ENCODE results near the gene RGR. TPM values are rescaled to one million over a fixed set of nuclear protein-coding genes. Genes with fewer than 3 reads are reported as not detected.
A peak's percentile ranks its signal among the peaks of the same experiment; 100 is the strongest.

The RGR gene
- polyA plus RNA-seq, 3 donors: not detected

GRCh38 chr10:84247496-84247895, 2.6 kb downstream of the RGR start:
- Histone ChIP-seq H3K4me2 (replicated peaks; ENCODE audit: extremely low read depth, low read length, poor library complexity, severe bottlenecking) (no peak overlapping the region), H3K9me3 (replicated peaks in 1 of 2; ENCODE audit: control insufficient read depth in 1 of 2, insufficient read depth in 1 of 2, low read length in 2 of 2) (no peaks in the 10 kb centered on the region), H3K9ac (ENCODE audit: insufficient read depth, low read length, poor library complexity, severe bottlenecking) (no peak overlapping the region), H3K36me3 (replicated peaks in 1 of 2; ENCODE audit: control insufficient read depth in 1 of 2, insufficient read depth in 2 of 2, low read length in 2 of 2) (no peaks in the 10 kb centered on the region), H3K27me3 (ENCODE audit: control insufficient read depth in 2 of 2, insufficient read depth in 2 of 2, low read length in 2 of 2) (no peaks in the 10 kb centered on the region), H2AFZ (ENCODE audit: insufficient read depth, low read depth, low read length, poor library complexity, severe bottlenecking) (no peak overlapping the region), H4K20me1 (ENCODE audit: insufficient read depth, low read length) (no peaks in the 10 kb centered on the region), H3K4me1 (ENCODE audit: control insufficient read depth in 1 of 2, insufficient read depth in 2 of 2, low read length in 2 of 2) (no peaks in the 10 kb centered on the region), H3K79me2 (ENCODE audit: insufficient read depth, low read length) (no peaks in the 10 kb centered on the region), H3K4me3 (replicated peaks in 1 of 3; ENCODE audit: low read depth in 2 of 3, low read length in 3 of 3) (no peak overlapping the region), H3K27ac (ENCODE audit: low read depth in 1 of 2, low read length in 2 of 2) (no peak overlapping the region)
- Mint-ChIP-seq H3K4me1 (no peaks in the 10 kb centered on the region), H3K27ac (no peak overlapping the region), H3K27me3 (ENCODE audit: low read depth in 3 of 3) (peaks cover 2 to 6% (median 6%) of the 10 kb centered on the region in 3 donors), H3K36me3 (no peaks in the 10 kb centered on the region), H3K9me3 (peaks cover 0 to 2% (median 0%) of the 10 kb centered on the region in 7 donors), H3K4me3 (no peak overlapping the region)
- TF ChIP-seq CTCF (IDR thresholded peaks at IDR 0.05): no peak
- 88% methylated on average over 6 of the region's 6 CpGs for WGBS (ENCODE audit: insufficient coverage)
- intact Hi-C loops (cut with micrococcal nuclease): no loop called here
- no peak for DNase-seq

- H4K20me1 ChIP-seq (ENCODE audit: insufficient read depth, low read length): no peaks in the 10 kb centered on the region
- Mint-ChIP-seq H3K4me1 (no peaks in the 10 kb centered on the region), H3K9me3 (peaks cover 0 to 2% (median 0%) of the 10 kb centered on the region in 7 donors), H3K27me3 (ENCODE audit: low read depth in 3 of 3) (peaks cover 2 to 9% (median 9%) of the 10 kb centered on the region in 3 donors), H3K4me3 (no peak overlapping the region), H3K36me3 (no peaks in the 10 kb centered on the region), H3K27ac (peak overlapping the region in 1 of 7 donors; percentile 27)
- no peaks in the 10 kb centered on the region for H3K79me2 ChIP-seq (ENCODE audit: insufficient read depth, low read length)
- no peaks in the 10 kb centered on the region for H3K4me1 ChIP-seq (ENCODE audit: control insufficient read depth in 1 of 2, insufficient read depth in 2 of 2, low read length in 2 of 2)
- H3K36me3 ChIP-seq (replicated peaks in 1 of 2; ENCODE audit: control insufficient read depth in 1 of 2, insufficient read depth in 2 of 2, low read length in 2 of 2): no peaks in the 10 kb centered on the region
- H3K27me3 ChIP-seq (ENCODE audit: control insufficient read depth in 2 of 2, insufficient read depth in 2 of 2, low read length in 2 of 2): no peaks in the 10 kb centered on the region
- H3K9me3 ChIP-seq (replicated peaks in 1 of 2; ENCODE audit: control insufficient read depth in 1 of 2, insufficient read depth in 1 of 2, low read length in 2 of 2): no peaks in the 10 kb centered on the region
- intact Hi-C loops (cut with micrococcal nuclease): no loop called here
- no peak overlapping the region for H3K4me3 ChIP-seq (replicated peaks in 1 of 3; ENCODE audit: low read depth in 2 of 3, low read length in 3 of 3)
- H3K4me2 ChIP-seq (replicated peaks; ENCODE audit: extremely low read depth, low read length, poor library complexity, severe bottlenecking): no peak overlapping the region
- H3K27ac ChIP-seq (ENCODE audit: low read depth in 1 of 2, low read length in 2 of 2): no peak overlapping the region
- H3K9ac ChIP-seq (ENCODE audit: insufficient read depth, low read length, poor library complexity, severe bottlenecking): no peak overlapping the region
- DNase-seq: no peak
- no peak for TF ChIP-seq CTCF (IDR thresholded peaks at IDR 0.05)
- H2AFZ ChIP-seq (ENCODE audit: insufficient read depth, low read depth, low read length, poor library complexity, severe bottlenecking): no peak overlapping the region
- 84% methylated on average over 8 of the region's 12 CpGs for WGBS (ENCODE audit: insufficient coverage)
Observed at GRCh38 chr10:84248794-84249193, 3.9 kb downstream of the RGR start.

Data from CD14-positive monocyte (primary cell).